Measurements from ENCODE around the gene MYBL2.

DNA sequence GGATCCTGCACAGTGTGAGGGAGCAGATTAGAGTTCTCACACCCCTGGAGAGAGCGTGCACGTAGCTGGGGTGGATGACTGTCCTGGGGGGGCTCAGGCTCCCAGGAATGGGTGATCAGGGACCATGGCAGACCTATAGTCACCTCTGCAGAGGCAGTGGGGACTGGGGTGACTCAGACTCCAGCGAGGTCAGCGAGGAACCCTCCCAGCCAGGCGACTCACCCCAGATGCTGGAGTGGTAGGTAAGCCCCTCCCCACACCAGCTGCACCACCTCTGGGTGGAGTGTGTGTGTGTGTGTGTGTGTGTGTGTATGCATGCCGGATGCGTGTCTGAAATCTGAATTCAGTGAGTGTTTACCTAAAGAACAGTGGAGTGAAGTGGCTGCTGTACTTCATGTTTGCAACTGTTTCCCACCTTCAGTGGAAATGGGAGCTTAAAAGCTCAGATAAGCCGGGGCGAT lies 77.3 kb downstream of the MYBL2 start:
- TF ChIP-seq POLR2AphosphoS5 (IDR thresholded peaks at IDR 0.05; ENCODE audit: low read depth, low read length) (no peak), POLR2A (IDR thresholded peaks at IDR 0.05; ENCODE audit: low read depth, low read length) (no peak), TAF1 (IDR thresholded peaks at IDR 0.05; ENCODE audit: borderline replicate concordance, low read depth, low read length) (no peak)

Data from GM12892 (cell line).